ENCODE measurements around the gene KDM2B.

DNA sequence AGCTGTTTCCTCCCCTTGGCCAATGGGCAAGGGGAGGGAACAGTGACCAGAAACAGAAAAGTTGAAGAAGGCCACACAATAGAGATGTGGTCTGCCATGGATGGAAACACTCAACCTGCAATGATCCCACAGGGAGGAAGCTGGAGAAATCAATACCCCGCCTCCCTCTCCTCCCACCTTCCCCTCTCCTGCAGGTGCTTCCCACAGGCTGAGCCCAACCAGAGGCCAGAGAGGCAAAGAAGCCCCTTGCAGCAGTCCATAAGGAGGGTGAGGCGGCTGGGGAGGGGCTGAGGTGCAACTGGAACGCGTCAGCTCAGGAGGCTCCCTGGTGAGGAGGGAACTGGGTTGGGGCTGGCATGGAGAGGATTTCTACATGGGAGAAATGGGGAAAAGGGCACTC lies 96.9 kb downstream of the KDM2B start:
- TF ChIP-seq CTCF (IDR thresholded peaks at IDR 0.05) (no peak), EP300 (IDR thresholded peaks at IDR 0.05) (no peak), POLR2AphosphoS5 (IDR thresholded peaks at IDR 0.05) (no peak)

Data from esophagus muscularis mucosa (tissue), 4 donors.